Osteocyte (in vitro differentiated cells): ENCODE measurements around the gene SIX4. TPM values are rescaled to one million over a fixed set of nuclear protein-coding genes. Genes with fewer than 3 reads are reported as not detected.

ENCODE experiments used
- DNase-seq: peaks from one replicate; pipeline ENCODE4 v3.0.0; 2021; ENCODE audit warnings: mixed read lengths; ENCODE audit not compliant: unreplicated experiment; ENCODE audit errors: extremely low spot score
- H3K27ac Mint-ChIP-seq: one replicate; pipeline ENCODE4 v1.8.0; 2021; ENCODE audit warnings: mild to moderate bottlenecking, mixed read lengths; ENCODE audit not compliant: unreplicated experiment
- H3K27me3 Mint-ChIP-seq: one replicate; pipeline ENCODE4 v1.8.0; 2021; ENCODE audit warnings: mixed read lengths; ENCODE audit not compliant: unreplicated experiment
- H3K36me3 Mint-ChIP-seq: one replicate; pipeline ENCODE4 v1.8.0; 2021; ENCODE audit warnings: mixed read lengths; ENCODE audit not compliant: unreplicated experiment
- H3K4me1 Mint-ChIP-seq: one replicate; pipeline ENCODE4 v1.8.0; 2021; ENCODE audit warnings: mixed read lengths; ENCODE audit not compliant: unreplicated experiment
- H3K4me3 Mint-ChIP-seq: one replicate; pipeline ENCODE4 v1.8.0; 2021; ENCODE audit warnings: mild to moderate bottlenecking, moderate library complexity, mixed read lengths; ENCODE audit not compliant: unreplicated experiment
- H3K9me3 Mint-ChIP-seq: one replicate; pipeline ENCODE4 v1.8.0; 2021; ENCODE audit warnings: mixed read lengths; ENCODE audit not compliant: unreplicated experiment
- total RNA-seq: library from RNA; stranded (reverse); gene quantifications from 2 replicates; pipeline ENCODE4 v1.2.1, GENCODE V29; 2021
- TF ChIP-seq, protein P1 (sequence below): fragments of 200-600 bp; sonication (generic); IDR thresholded peaks from 2 replicates; pipeline ENCODE4 v1.5.0; 2021; ENCODE audit warnings: antibody characterized with exemption, mild to moderate bottlenecking, moderate library complexity

SIX4 gene
- total RNA-seq, 1 donor from 2014 or later: 80.0 TPM

DNA sequence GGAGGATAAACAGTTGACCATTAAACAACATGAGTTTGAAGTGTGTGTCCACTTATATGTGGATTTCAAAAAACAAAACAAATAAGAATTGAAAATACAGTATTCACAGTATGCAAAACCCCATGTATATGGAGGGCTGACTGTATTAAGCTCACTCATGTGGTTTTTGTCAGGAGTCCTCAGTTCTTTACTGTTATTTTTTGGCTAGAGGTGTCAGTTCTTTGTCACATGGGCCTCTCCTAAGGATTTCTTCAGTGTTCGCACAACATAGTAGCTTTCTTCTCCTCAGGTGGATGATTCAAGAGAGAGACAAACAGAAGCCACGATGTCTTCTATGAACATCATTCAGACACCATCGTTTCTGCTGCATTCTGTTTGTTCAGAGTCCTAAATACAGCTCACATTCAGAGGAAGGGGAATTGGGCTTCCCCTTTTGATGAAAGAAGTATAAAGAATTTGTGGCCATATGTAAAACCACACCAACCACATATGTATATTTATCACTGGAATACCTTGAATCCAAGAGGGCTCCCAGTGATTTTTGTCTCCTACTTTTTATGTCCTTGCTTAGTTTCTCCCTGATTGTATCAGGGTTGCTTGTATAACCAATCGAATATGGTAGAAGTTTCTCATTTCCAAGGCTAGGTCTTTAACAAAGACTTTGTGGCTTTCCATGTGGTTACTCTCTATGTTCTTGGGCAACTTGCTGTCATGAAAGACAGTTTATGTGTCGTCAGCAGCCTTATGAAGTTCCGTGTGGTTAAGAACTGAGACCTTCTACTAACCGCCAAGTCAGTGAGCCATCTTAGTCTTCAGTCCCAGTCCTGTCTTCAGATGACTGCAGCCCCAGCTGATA lies 29.3 kb upstream of the SIX4 start:
- TF ChIP-seq, protein P1, sequence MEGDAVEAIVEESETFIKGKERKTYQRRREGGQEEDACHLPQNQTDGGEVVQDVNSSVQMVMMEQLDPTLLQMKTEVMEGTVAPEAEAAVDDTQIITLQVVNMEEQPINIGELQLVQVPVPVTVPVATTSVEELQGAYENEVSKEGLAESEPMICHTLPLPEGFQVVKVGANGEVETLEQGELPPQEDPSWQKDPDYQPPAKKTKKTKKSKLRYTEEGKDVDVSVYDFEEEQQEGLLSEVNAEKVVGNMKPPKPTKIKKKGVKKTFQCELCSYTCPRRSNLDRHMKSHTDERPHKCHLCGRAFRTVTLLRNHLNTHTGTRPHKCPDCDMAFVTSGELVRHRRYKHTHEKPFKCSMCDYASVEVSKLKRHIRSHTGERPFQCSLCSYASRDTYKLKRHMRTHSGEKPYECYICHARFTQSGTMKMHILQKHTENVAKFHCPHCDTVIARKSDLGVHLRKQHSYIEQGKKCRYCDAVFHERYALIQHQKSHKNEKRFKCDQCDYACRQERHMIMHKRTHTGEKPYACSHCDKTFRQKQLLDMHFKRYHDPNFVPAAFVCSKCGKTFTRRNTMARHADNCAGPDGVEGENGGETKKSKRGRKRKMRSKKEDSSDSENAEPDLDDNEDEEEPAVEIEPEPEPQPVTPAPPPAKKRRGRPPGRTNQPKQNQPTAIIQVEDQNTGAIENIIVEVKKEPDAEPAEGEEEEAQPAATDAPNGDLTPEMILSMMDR: no peak
- Mint-ChIP-seq H3K9me3 (no peaks in the 10 kb centered on the region), H3K36me3 (peaks cover 2% of the 10 kb centered on the region), H3K27me3 (no peaks in the 10 kb centered on the region), H3K27ac (no peak overlapping the region), H3K4me1 (peaks cover 32% of the 10 kb centered on the region), H3K4me3 (no peak overlapping the region)
- DNase-seq: no peak

DNA sequence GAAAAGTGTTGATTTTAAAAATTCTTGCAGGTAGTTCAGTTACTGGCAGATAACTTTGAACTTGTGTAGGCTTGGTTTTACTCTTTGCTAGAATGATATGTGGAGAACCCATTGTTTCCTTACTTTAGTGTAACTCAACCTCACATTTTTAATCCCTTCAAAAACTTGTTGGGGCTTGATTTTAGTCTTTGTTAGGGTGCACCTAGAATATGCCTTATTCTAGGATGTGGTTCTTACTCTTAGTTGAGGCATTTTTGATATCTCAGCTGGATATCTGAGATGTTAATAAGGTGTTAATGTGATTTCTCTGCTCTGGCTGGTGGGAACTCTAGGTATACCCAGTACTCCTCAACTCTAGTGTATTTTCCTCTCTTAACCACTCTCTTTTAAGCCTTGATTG lies 20.4 kb upstream of the SIX4 start:
- no peak for DNase-seq
- H3K9me3 Mint-ChIP-seq: peaks cover 7% of the 10 kb centered on the region
- no peaks in the 10 kb centered on the region for H3K27me3 Mint-ChIP-seq
- no peak overlapping the region for H3K27ac Mint-ChIP-seq
- TF ChIP-seq, protein P1: no peak
- H3K36me3 Mint-ChIP-seq: peaks cover 11% of the 10 kb centered on the region
- H3K4me1 Mint-ChIP-seq: peaks cover 10% of the 10 kb centered on the region
- no peak overlapping the region for H3K4me3 Mint-ChIP-seq

- TF ChIP-seq, protein P1: no peak
- peaks cover 35% of the 10 kb centered on the region for H3K4me1 Mint-ChIP-seq
- no peak for DNase-seq
- no peak overlapping the region for H3K4me3 Mint-ChIP-seq
- H3K27ac Mint-ChIP-seq: no peak overlapping the region
- H3K27me3 Mint-ChIP-seq: no peaks in the 10 kb centered on the region
- H3K36me3 Mint-ChIP-seq: peaks cover 7% of the 10 kb centered on the region
- peaks cover 4% of the 10 kb centered on the region for H3K9me3 Mint-ChIP-seq
Observed at GRCh38 chr14:60738843-60739508, 14.8 kb upstream of the SIX4 start.

DNA sequence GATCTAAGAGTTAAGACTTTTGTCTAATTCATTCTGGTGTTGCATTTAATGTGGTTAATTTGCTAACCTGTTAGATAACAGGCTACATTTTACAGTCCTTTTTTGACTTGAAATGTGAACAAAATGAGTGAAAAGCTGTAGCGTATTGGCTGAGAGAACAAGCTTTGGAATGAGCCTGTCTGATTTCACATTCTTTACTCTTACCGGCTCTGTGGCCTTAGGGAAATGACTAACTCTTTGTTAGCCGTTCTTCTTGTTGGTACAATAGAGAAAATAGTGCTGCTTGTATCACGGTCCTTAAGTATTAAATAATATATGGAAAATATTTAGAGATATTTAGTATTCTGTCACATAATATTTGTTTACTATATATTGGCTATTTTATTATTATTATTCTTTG lies 12.3 kb upstream of the SIX4 start:
- no peak for DNase-seq
- Mint-ChIP-seq H3K9me3 (no peaks in the 10 kb centered on the region), H3K4me3 (peak overlapping the region; percentile 95), H3K36me3 (no peaks in the 10 kb centered on the region), H3K27ac (peak overlapping the region; percentile 99), H3K4me1 (peaks cover 36% of the 10 kb centered on the region), H3K27me3 (no peaks in the 10 kb centered on the region)
- TF ChIP-seq, protein P1: no peak

- Mint-ChIP-seq H3K27me3 (no peaks in the 10 kb centered on the region), H3K36me3 (no peaks in the 10 kb centered on the region), H3K27ac (peak overlapping the region; percentile 99), H3K4me1 (peaks cover 33% of the 10 kb centered on the region), H3K4me3 (peak overlapping the region; percentile 95), H3K9me3 (no peaks in the 10 kb centered on the region)
- TF ChIP-seq, protein P1: no peak
- DNase-seq: no peak
Observed at GRCh38 chr14:60735416-60735815, 11.3 kb upstream of the SIX4 start.
